Activated T-cell treated with anti-CD3 and anti-CD28 coated beads for 4 hours (primary cell): ENCODE data around the gene ZNF407.
"Not testable (repeated sequence)": the region's sequence is repeated elsewhere in the genome, so short reads cannot be mapped to it uniquely, and the experiment has no call there.

Experiments used
- DNase-seq: peaks from one replicate; pipeline ENCODE4 v3.0.0-alpha.2; 2020

Gene ZNF407

GRCh38 chr18:75083761-75084160, 486.1 kb downstream of the ZNF407 start:
- no peak for DNase-seq

GRCh38 chr18:75085676-75086075, 488.0 kb downstream of the ZNF407 start:
- not testable (repeated sequence) for DNase-seq

GRCh38 chr18:75086494-75087034, 488.9 kb downstream of the ZNF407 start:
- no peak for DNase-seq

GRCh38 chr18:75087119-75088020, 489.7 kb downstream of the ZNF407 start:
- no peak for DNase-seq

GRCh38 chr18:75088021-75088506, 490.4 kb downstream of the ZNF407 start:
- no peak for DNase-seq

- DNase-seq: no peak
Measured at GRCh38 chr18:75088622-75089211, 491.0 kb downstream of the ZNF407 start.

GRCh38 chr18:75089748-75090327, 492.2 kb downstream of the ZNF407 start:
- no peak for DNase-seq

- DNase-seq: no peak
Measured at GRCh38 chr18:75090336-75090735, 492.7 kb downstream of the ZNF407 start.

GRCh38 chr18:75097491-75098225, 500.0 kb downstream of the ZNF407 start:
- DNase-seq: no peak

- DNase-seq: no peak
Measured at GRCh38 chr18:75100832-75101630, 503.4 kb downstream of the ZNF407 start.

- no peak for DNase-seq
Measured at GRCh38 chr18:75101916-75102315, 504.2 kb downstream of the ZNF407 start.

GRCh38 chr18:75104029-75104428, 506.4 kb downstream of the ZNF407 start:
- DNase-seq: not testable (repeated sequence)

GRCh38 chr18:75104483-75104882, 506.8 kb downstream of the ZNF407 start:
- DNase-seq: no peak

- no peak for DNase-seq
Measured at GRCh38 chr18:75105551-75106254, 508.0 kb downstream of the ZNF407 start.

- DNase-seq: no peak
Measured at GRCh38 chr18:75106746-75107145, 509.1 kb downstream of the ZNF407 start.

GRCh38 chr18:75107196-75107930, 509.7 kb downstream of the ZNF407 start:
- no peak for DNase-seq

- DNase-seq: no peak
Measured at GRCh38 chr18:75107931-75108276, 510.2 kb downstream of the ZNF407 start.

GRCh38 chr18:75108579-75109318, 511.1 kb downstream of the ZNF407 start:
- no peak for DNase-seq

GRCh38 chr18:75109319-75109691, 511.6 kb downstream of the ZNF407 start:
- DNase-seq: no peak

GRCh38 chr18:75109819-75110218, 512.1 kb downstream of the ZNF407 start:
- DNase-seq: no peak
